HEK293 (cell line): ENCODE data around the gene NTN5.

Experiments
- CTCF ChIA-PET: fragments of 350-600 bp; formaldehyde crosslinking; extraction: SDS; loops from one replicate; lab custom pipeline; 2021; ENCODE audit warnings: antibody characterized with exemption; lab: Yijun Ruan, JAX
- POLR2A ChIA-PET: fragments of 300-600 bp; formaldehyde crosslinking; extraction: SDS; loops from one replicate; lab custom pipeline; 2020; ENCODE audit warnings: antibody characterized with exemption, inconsistent platforms; lab: Yijun Ruan, JAX
- H3K27ac ChIP-seq: fragments of 200-500 bp; sonication (Bioruptor generic); 2 replicates; pipeline ENCODE4 v1.5.1; 2014; ENCODE audit warnings: low read depth, low read length, control low read depth, inconsistent platforms; ENCODE audit errors: extremely low read depth
- H3K36me3 ChIP-seq, 2 experiments: fragments of 200-500 bp in 1 of 2; sonication (Bioruptor generic) in 1 of 2; 1 replicate in 1 of 2; 2 replicates in 1 of 2; pipeline ENCODE4 v1.5.1; 2014 to 2017; ENCODE audit warnings: inconsistent platforms in 2 of 2, low read length in 2 of 2; ENCODE audit not compliant: control insufficient read depth in 2 of 2, insufficient read depth in 1 of 2
- H3K4me1 ChIP-seq: fragments of 200-500 bp; sonication (Bioruptor generic); 2 replicates; pipeline ENCODE4 v1.5.1; 2014; ENCODE audit warnings: mild to moderate bottlenecking, low read length, inconsistent platforms; ENCODE audit not compliant: control insufficient read depth, insufficient read depth
- H3K4me3 ChIP-seq: 2 replicates; pipeline ENCODE4 v1.5.1; 2011; ENCODE audit warnings: low read depth, mild to moderate bottlenecking, control low read depth, low read length, moderate library complexity
- H3K9me3 ChIP-seq: fragments of 200-500 bp; sonication (Bioruptor generic); 2 replicates; pipeline ENCODE4 v1.5.1; 2014; ENCODE audit warnings: low read depth, low read length, inconsistent platforms; ENCODE audit not compliant: control insufficient read depth, insufficient read depth
- BCL11B ChIP-seq: fragments of 450-650 bp; formaldehyde crosslinking; IDR thresholded peaks from 2 replicates; pipeline ENCODE4 v1.5.1; 2016; ENCODE audit warnings: low read depth, missing biosample characterization, missing genetic modification characterization
- GLIS2 ChIP-seq: fragments of 450-650 bp; formaldehyde crosslinking; IDR thresholded peaks from 2 replicates; pipeline ENCODE4 v1.5.1; 2016; ENCODE audit warnings: missing biosample characterization, missing genetic modification characterization
- IKZF3 ChIP-seq: fragments of 450-650 bp; IDR thresholded peaks from 2 replicates; pipeline ENCODE4 v1.5.0; 2018; ENCODE audit warnings: missing biosample characterization, mild to moderate bottlenecking, missing genetic modification characterization, moderate library complexity
- KLF1 ChIP-seq: fragments of 450-650 bp; formaldehyde crosslinking; IDR thresholded peaks from 2 replicates; pipeline ENCODE4 v1.5.1; 2016; ENCODE audit warnings: missing biosample characterization, missing genetic modification characterization
- KLF7 ChIP-seq: fragments of 450-650 bp; formaldehyde crosslinking; IDR thresholded peaks from 2 replicates; pipeline ENCODE4 v1.5.1; 2016; ENCODE audit warnings: missing biosample characterization, missing genetic modification characterization, borderline replicate concordance
- PRDM4 ChIP-seq: fragments of 450-650 bp; formaldehyde crosslinking; IDR thresholded peaks from 2 replicates; pipeline ENCODE4 v1.5.1; 2017; ENCODE audit warnings: missing biosample characterization, missing genetic modification characterization
- RBAK ChIP-seq: fragments of 450-650 bp; formaldehyde crosslinking; IDR thresholded peaks from 2 replicates; pipeline ENCODE4 v1.5.1; 2016; ENCODE audit warnings: missing biosample characterization, missing genetic modification characterization
- SP3 ChIP-seq: fragments of 450-650 bp; formaldehyde crosslinking; IDR thresholded peaks from 2 replicates; pipeline ENCODE4 v1.5.1; 2016; ENCODE audit warnings: missing biosample characterization, missing genetic modification characterization
- YY2 ChIP-seq: fragments of 450-650 bp; formaldehyde crosslinking; IDR thresholded peaks from 2 replicates; pipeline ENCODE4 v1.5.1; 2016; ENCODE audit warnings: missing biosample characterization, missing genetic modification characterization
- ZBTB17 ChIP-seq: fragments of 450-650 bp; formaldehyde crosslinking; IDR thresholded peaks from 2 replicates; pipeline ENCODE4 v1.5.1; 2016; ENCODE audit warnings: missing biosample characterization, missing genetic modification characterization
- ZBTB20 ChIP-seq: fragments of 450-650 bp; formaldehyde crosslinking; IDR thresholded peaks from 2 replicates; pipeline ENCODE4 v1.5.1; 2016; ENCODE audit warnings: missing biosample characterization, missing genetic modification characterization
- ZFP37 ChIP-seq: fragments of 450-650 bp; formaldehyde crosslinking; IDR thresholded peaks from 2 replicates; pipeline ENCODE4 v1.5.1; 2016; ENCODE audit warnings: missing biosample characterization, missing genetic modification characterization
- ZNF169 ChIP-seq: fragments of 450-650 bp; formaldehyde crosslinking; IDR thresholded peaks from 2 replicates; pipeline ENCODE4 v1.5.1; 2016; ENCODE audit warnings: missing biosample characterization, missing genetic modification characterization
- ZNF174 ChIP-seq: fragments of 450-650 bp; formaldehyde crosslinking; IDR thresholded peaks from 2 replicates; pipeline ENCODE4 v1.5.0; 2017; ENCODE audit warnings: missing biosample characterization, mild to moderate bottlenecking, missing genetic modification characterization
- ZNF214 ChIP-seq: fragments of 450-650 bp; formaldehyde crosslinking; IDR thresholded peaks from 2 replicates; pipeline ENCODE4 v1.5.1; 2017; ENCODE audit warnings: missing biosample characterization, mild to moderate bottlenecking, missing genetic modification characterization, borderline replicate concordance
- ZNF223 ChIP-seq: fragments of 450-650 bp; formaldehyde crosslinking; IDR thresholded peaks from 2 replicates; pipeline ENCODE4 v1.5.1; 2016; ENCODE audit warnings: missing biosample characterization, missing genetic modification characterization
- ZNF23 ChIP-seq: fragments of 450-650 bp; formaldehyde crosslinking; IDR thresholded peaks from 2 replicates; pipeline ENCODE4 v1.5.1; 2016; ENCODE audit warnings: missing biosample characterization, missing genetic modification characterization, borderline replicate concordance
- ZNF248 ChIP-seq: fragments of 450-650 bp; formaldehyde crosslinking; IDR thresholded peaks from 2 replicates; pipeline ENCODE4 v1.5.1; 2017; ENCODE audit warnings: missing biosample characterization, missing genetic modification characterization
- ZNF335 ChIP-seq: fragments of 450-650 bp; formaldehyde crosslinking; conservative IDR thresholded peaks from 2 replicates; pipeline ENCODE4 v1.5.1; 2016; ENCODE audit warnings: missing biosample characterization, missing genetic modification characterization
- ZNF398 ChIP-seq: fragments of 450-650 bp; formaldehyde crosslinking; IDR thresholded peaks from 2 replicates; pipeline ENCODE4 v1.5.1; 2017; ENCODE audit warnings: missing biosample characterization, missing genetic modification characterization
- ZNF473 ChIP-seq: fragments of 450-650 bp; formaldehyde crosslinking; IDR thresholded peaks from 2 replicates; pipeline ENCODE4 v1.5.1; 2017; ENCODE audit warnings: missing biosample characterization, missing genetic modification characterization
- ZNF558 ChIP-seq: fragments of 450-650 bp; formaldehyde crosslinking; IDR thresholded peaks from 2 replicates; pipeline ENCODE4 v1.5.1; 2016; ENCODE audit warnings: missing biosample characterization, missing genetic modification characterization
- ZNF600 ChIP-seq: fragments of 450-650 bp; formaldehyde crosslinking; IDR thresholded peaks from 2 replicates; pipeline ENCODE4 v1.5.1; 2016; ENCODE audit warnings: missing biosample characterization, missing genetic modification characterization
- ZNF629 ChIP-seq: fragments of 450-650 bp; formaldehyde crosslinking; IDR thresholded peaks from 2 replicates; pipeline ENCODE4 v1.5.1; 2017; ENCODE audit warnings: missing biosample characterization, missing genetic modification characterization
- ZNF664 ChIP-seq: fragments of 450-650 bp; formaldehyde crosslinking; IDR thresholded peaks from 2 replicates; pipeline ENCODE4 v1.5.1; 2016; ENCODE audit warnings: missing biosample characterization, missing genetic modification characterization
- TF ChIP-seq, protein P1 (sequence below): fragments of 450-650 bp; formaldehyde crosslinking; IDR thresholded peaks from 2 replicates; pipeline ENCODE4 v1.5.1; 2016; ENCODE audit warnings: missing biosample characterization, missing genetic modification characterization

Gene NTN5

DNA sequence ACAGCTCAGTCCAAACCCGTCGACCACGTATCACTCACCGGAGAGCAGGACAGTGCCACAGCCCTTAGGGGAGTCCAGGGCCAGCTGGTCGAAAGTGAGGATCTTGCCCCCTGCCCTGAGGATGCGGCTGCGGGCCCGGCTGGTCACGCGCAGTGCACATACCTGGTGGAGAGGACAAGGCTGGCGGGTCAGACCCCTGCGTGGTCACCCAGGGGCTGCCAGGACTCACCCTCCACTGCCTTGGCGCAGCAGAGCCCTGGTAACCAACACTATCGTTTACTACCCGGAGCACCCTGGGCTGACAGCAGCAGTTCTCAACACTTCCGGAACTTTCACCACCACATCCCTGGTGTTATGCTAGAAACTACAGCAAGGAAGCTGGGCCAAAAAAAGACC lies 56.8 kb downstream of the NTN5 start:
- TF ChIP-seq KLF1 (tag by site-specific recombination), result 0 out of 2 replicates have a peak, but pooled peaks have one; percentile 4
- TF ChIP-seq ZNF600 (tag by site-specific recombination), result peak; percentile 13; the same call in 1 of the 2 replicates
- TF ChIP-seq, protein P1, sequence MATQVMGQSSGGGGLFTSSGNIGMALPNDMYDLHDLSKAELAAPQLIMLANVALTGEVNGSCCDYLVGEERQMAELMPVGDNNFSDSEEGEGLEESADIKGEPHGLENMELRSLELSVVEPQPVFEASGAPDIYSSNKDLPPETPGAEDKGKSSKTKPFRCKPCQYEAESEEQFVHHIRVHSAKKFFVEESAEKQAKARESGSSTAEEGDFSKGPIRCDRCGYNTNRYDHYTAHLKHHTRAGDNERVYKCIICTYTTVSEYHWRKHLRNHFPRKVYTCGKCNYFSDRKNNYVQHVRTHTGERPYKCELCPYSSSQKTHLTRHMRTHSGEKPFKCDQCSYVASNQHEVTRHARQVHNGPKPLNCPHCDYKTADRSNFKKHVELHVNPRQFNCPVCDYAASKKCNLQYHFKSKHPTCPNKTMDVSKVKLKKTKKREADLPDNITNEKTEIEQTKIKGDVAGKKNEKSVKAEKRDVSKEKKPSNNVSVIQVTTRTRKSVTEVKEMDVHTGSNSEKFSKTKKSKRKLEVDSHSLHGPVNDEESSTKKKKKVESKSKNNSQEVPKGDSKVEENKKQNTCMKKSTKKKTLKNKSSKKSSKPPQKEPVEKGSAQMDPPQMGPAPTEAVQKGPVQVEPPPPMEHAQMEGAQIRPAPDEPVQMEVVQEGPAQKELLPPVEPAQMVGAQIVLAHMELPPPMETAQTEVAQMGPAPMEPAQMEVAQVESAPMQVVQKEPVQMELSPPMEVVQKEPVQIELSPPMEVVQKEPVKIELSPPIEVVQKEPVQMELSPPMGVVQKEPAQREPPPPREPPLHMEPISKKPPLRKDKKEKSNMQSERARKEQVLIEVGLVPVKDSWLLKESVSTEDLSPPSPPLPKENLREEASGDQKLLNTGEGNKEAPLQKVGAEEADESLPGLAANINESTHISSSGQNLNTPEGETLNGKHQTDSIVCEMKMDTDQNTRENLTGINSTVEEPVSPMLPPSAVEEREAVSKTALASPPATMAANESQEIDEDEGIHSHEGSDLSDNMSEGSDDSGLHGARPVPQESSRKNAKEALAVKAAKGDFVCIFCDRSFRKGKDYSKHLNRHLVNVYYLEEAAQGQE, result no peak
- H3K27ac ChIP-seq, result peak overlapping the region; percentile 100; the same call in 1 of the 2 replicates
- H3K4me1 ChIP-seq, result peaks cover 27% of the 10 kb centered on the region
- ChIA-PET CTCF (interaction anchor here (0.7 to 1.0 kb wide), 2 partner anchors 48 to 180 kb away, joined by 3 to 4 read pairs; no protein-coding TSS in a partner anchor), POLR2A (interaction anchor here (0.8 to 3.8 kb wide), 5 partner anchors 8 to 18 kb away, joined by 3 to 28 read pairs (median 10); no protein-coding TSS in a partner anchor)
- no peaks in the 10 kb centered on the region for H3K9me3 ChIP-seq
- no peak overlapping the region for H3K4me3 ChIP-seq
- peaks cover 14 to 40% of the 10 kb centered on the region in 2 experiments for H3K36me3 ChIP-seq

GRCh38 chr19:48615231-48616040 lies 57.4 kb downstream of the NTN5 start:
- ChIA-PET CTCF (interaction anchor here (0.6 kb wide), 1 partner anchor 943 kb away, joined by 3 read pairs; no protein-coding TSS in a partner anchor), POLR2A (interaction anchor here (0.8 to 3.8 kb wide), 6 partner anchors 8 to 30 kb away, joined by 3 to 28 read pairs (median 6); partner anchors contain the start of gene CA11)
- Histone ChIP-seq H3K27ac (peak overlapping the region; percentile 100), H3K36me3 (peaks cover 14 to 40% of the 10 kb centered on the region in 2 experiments), H3K4me3 (no peak overlapping the region), H3K4me1 (peaks cover 27% of the 10 kb centered on the region), H3K9me3 (no peaks in the 10 kb centered on the region)
- no peak for TF ChIP-seq ZNF23 (tag by site-specific recombination)
- TF ChIP-seq KLF7 (tag by site-specific recombination), result no peak
- TF ChIP-seq ZNF223, result 0 out of 2 replicates have a peak, but pooled peaks have one; percentile 7
- no peak for TF ChIP-seq ZNF558 (tag by site-specific recombination)
- TF ChIP-seq ZNF664, result no peak
- no peak for TF ChIP-seq ZNF248 (tag by site-specific recombination)
- TF ChIP-seq GLIS2, result no peak
- peak; percentile 39; the same call in 1 of the 2 replicates for TF ChIP-seq ZBTB20 (tag by site-specific recombination)
- TF ChIP-seq BCL11B, result peak; percentile 23; the same call in 1 of the 2 replicates
- 0 out of 2 replicates have a peak, but pooled peaks have one; percentile 8 for TF ChIP-seq KLF1 (tag by site-specific recombination)
- peak; percentile 62; the same call in 1 of the 2 replicates for TF ChIP-seq ZBTB17 (tag by site-specific recombination)
- TF ChIP-seq ZNF473 (tag by site-specific recombination), result no peak
- TF ChIP-seq ZNF169 (tag by site-specific recombination), result no peak
- 0 out of 2 replicates have a peak, but pooled peaks have one; percentile 0 for TF ChIP-seq YY2
- TF ChIP-seq ZNF174 (tag by site-specific recombination), result no peak
- TF ChIP-seq ZNF398 (tag by site-specific recombination), result no peak
- peak; percentile 73 for TF ChIP-seq ZNF629
- no peak for TF ChIP-seq ZNF214 (tag by site-specific recombination)
- no peak for TF ChIP-seq PRDM4
- TF ChIP-seq RBAK (tag by site-specific recombination), result no peak
- TF ChIP-seq ZNF335, result 0 out of 2 replicates have a peak, but pooled peaks have one; percentile 42
- TF ChIP-seq IKZF3, result 0 out of 2 replicates have a peak, but pooled peaks have one; percentile 40
- 0 out of 2 replicates have a peak, but pooled peaks have one; percentile 13 for TF ChIP-seq ZFP37 (tag by site-specific recombination)
- peak; percentile 45; the same call in 1 of the 2 replicates for TF ChIP-seq SP3
